Activated naive CD8-positive, alpha-beta T cell treated with anti-CD3 and anti-CD28 coated beads, Interleukin-2, amount 50 U/mL, for 24 hours (primary cell): ENCODE results near the gene MAN2B1.

Experiments
- ATAC-seq: fragments of 150-1000 bp; cut with Tn5 transposase; one replicate; pipeline ENCODE4 v1.10.0; 2021
- DNase-seq: peaks from one replicate; pipeline ENCODE4 v3.0.0; 2021
- H3K27ac Mint-ChIP-seq: one replicate; pipeline ENCODE4 v1.8.0; 2021; ENCODE audit warnings: mild to moderate bottlenecking, mixed read lengths
- H3K27me3 Mint-ChIP-seq: one replicate; pipeline ENCODE4 v1.8.0; 2021; ENCODE audit warnings: mixed read lengths
- H3K36me3 Mint-ChIP-seq: one replicate; pipeline ENCODE4 v1.8.0; 2021; ENCODE audit warnings: low read depth, mixed read lengths
- H3K4me1 Mint-ChIP-seq: one replicate; pipeline ENCODE4 v1.8.0; 2021; ENCODE audit warnings: mixed read lengths
- H3K4me3 Mint-ChIP-seq: one replicate; pipeline ENCODE4 v1.8.0; 2021; ENCODE audit warnings: mild to moderate bottlenecking, moderate library complexity, mixed read lengths
- H3K9me3 Mint-ChIP-seq: one replicate; pipeline ENCODE4 v1.8.0; 2021; ENCODE audit warnings: mixed read lengths

Gene MAN2B1

GRCh38 chr19:12676928-12677327 lies 10.4 kb upstream of the MAN2B1 start:
- Mint-ChIP-seq H3K36me3 (peaks cover 29% of the 10 kb centered on the region), H3K27me3 (no peaks in the 10 kb centered on the region), H3K9me3 (no peaks in the 10 kb centered on the region)

DNA sequence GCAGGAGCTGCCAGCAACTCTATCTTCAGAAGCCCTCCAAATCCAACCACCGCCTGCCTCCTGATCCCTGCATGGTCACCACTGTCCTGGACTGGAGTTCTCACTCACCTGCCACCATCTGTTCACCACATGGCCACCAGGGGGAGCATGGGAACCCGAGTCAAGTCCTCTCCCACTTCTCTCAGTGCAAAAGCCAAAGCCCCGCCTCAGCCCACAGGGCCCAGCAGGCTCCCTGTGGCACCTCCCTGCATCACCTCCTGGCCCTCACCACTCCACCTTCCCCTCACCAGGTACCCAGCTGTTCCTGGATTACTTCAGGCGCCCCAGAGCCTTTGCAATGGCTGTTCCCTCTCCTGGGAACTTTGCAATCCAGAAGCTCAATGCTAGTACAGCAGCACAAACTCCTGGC lies 9.8 kb upstream of the MAN2B1 start:
- DNase-seq (peak; percentile 95), ATAC-seq (peak; percentile 41)
- Mint-ChIP-seq H3K4me1 (peaks cover 25% of the 10 kb centered on the region), H3K4me3 (peak overlapping the region; percentile 9), H3K36me3 (peaks cover 30% of the 10 kb centered on the region), H3K27ac (no peak overlapping the region), H3K9me3 (no peaks in the 10 kb centered on the region), H3K27me3 (no peaks in the 10 kb centered on the region)

More at GRCh38 chr19:12676928-12677327, 10.4 kb upstream of the MAN2B1 start:
- Mint-ChIP-seq H3K27ac (no peak overlapping the region), H3K4me3 (no peak overlapping the region), H3K4me1 (peaks cover 24% of the 10 kb centered on the region)
- DNase-seq = no peak
- ATAC-seq = no peak

- Mint-ChIP-seq H3K9me3 (no peaks in the 10 kb centered on the region), H3K27me3 (no peaks in the 10 kb centered on the region), H3K27ac (no peak overlapping the region), H3K4me3 (no peak overlapping the region), H3K36me3 (peaks cover 26% of the 10 kb centered on the region), H3K4me1 (peaks cover 22% of the 10 kb centered on the region)
- DNase-seq (no peak), ATAC-seq (peak; percentile 10)
These were observed 9.4 kb upstream of the MAN2B1 start for GRCh38 chr19:12675940-12676339.

- no peak for ATAC-seq
- Mint-ChIP-seq H3K9me3 (no peaks in the 10 kb centered on the region), H3K4me3 (no peak overlapping the region), H3K27me3 (no peaks in the 10 kb centered on the region), H3K27ac (no peak overlapping the region), H3K4me1 (peaks cover 25% of the 10 kb centered on the region), H3K36me3 (peaks cover 24% of the 10 kb centered on the region)
- DNase-seq = no peak
These were observed 8.9 kb upstream of the MAN2B1 start for GRCh38 chr19:12675399-12675798.

GRCh38 chr19:12672744-12673143 lies 6.2 kb upstream of the MAN2B1 start:
- Mint-ChIP-seq H3K4me1 (peaks cover 38% of the 10 kb centered on the region), H3K36me3 (peaks cover 20% of the 10 kb centered on the region), H3K27ac (no peak overlapping the region), H3K27me3 (no peaks in the 10 kb centered on the region), H3K9me3 (no peaks in the 10 kb centered on the region), H3K4me3 (no peak overlapping the region)
- ATAC-seq (no peak), DNase-seq (no peak)

DNA sequence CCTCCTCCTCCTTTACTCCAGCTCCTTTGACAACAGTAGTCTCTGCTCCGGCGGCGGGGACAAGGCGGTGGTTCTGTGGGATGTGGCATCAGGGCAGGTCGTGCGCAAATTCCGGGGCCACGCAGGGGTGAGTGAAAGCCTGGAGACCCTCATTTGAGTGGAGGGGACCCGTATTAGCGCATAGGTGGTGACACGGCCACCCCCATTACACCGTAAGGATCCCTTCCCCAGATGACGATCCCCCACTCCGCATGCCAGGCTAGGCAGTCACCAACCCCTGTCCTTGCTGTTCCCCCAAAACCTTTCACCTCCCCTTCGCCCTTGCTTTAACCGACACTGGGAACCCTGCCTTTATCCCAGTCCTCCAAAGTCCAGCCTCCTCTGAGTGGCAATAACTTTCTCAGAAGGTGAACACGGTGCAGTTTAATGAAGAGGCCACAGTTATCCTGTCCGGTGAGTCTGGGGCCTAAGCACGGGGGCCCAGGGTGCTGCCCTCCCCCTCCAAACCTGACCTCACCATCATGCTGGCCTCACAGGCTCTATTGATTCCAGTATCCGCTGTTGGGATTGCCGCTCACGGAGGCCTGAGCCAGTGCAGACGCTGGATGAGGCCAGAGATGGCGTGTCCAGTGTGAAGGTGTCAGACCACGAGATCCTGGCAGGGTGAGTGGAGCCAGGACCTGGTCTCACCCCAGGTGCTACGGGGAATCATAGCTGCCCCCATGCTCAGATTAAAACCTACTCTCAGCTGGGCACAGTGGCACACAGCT lies 3.8 kb upstream of the MAN2B1 start:
- Mint-ChIP-seq H3K27me3 (no peaks in the 10 kb centered on the region), H3K9me3 (no peaks in the 10 kb centered on the region), H3K36me3 (peaks cover 15% of the 10 kb centered on the region), H3K27ac (peak overlapping the region; percentile 98), H3K4me3 (peak overlapping the region; percentile 96), H3K4me1 (peaks cover 45% of the 10 kb centered on the region)
- ATAC-seq (no peak), DNase-seq (no peak)

DNA sequence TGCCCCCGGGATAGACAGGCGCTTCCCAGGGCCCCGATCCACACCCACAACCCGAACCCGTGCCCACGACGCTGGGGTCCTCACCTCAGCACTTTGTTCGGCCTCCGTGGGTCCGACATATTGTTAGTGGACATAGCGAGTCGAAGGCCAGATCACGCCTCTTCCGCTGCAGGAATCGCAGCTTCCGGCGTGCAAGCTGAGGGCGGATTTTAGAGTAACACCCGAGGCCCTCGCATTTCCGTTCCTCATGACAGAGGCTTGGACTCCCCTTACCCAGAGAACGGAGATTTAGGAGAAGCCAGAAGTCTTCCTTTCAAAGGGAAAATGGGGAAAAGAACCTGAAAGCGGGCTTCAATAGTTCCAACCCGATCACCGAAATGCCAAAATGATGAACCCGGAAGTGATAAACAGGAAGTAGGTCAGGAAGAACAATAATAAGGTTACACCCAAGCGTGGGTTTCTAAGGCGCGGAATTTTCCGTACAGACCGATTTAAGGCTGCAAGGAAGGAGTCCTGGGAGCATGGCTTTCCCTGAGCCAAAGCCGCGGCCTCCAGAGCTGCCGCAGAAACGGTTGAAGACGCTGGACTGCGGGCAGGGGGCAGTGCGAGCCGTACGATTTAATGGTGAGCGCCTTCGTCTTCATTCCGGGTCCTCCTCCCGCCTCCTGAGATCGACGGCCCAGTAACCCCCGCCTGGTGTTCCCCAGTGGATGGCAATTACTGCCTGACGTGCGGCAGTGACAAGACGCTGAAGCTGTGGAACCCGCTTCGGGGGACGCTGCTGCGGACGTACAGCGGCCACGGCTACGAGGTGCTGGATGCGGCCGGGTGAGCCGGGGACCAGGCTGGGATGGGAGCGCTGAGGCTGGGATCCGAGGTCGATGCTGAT lies 3.0 kb upstream of the MAN2B1 start:
- Mint-ChIP-seq H3K9me3 (no peaks in the 10 kb centered on the region), H3K27ac (peak overlapping the region; percentile 98), H3K36me3 (peaks cover 20% of the 10 kb centered on the region), H3K4me1 (peaks cover 53% of the 10 kb centered on the region), H3K4me3 (peak overlapping the region; percentile 96), H3K27me3 (no peaks in the 10 kb centered on the region)
- DNase-seq (peak; percentile 78), ATAC-seq (no peak)

DNA sequence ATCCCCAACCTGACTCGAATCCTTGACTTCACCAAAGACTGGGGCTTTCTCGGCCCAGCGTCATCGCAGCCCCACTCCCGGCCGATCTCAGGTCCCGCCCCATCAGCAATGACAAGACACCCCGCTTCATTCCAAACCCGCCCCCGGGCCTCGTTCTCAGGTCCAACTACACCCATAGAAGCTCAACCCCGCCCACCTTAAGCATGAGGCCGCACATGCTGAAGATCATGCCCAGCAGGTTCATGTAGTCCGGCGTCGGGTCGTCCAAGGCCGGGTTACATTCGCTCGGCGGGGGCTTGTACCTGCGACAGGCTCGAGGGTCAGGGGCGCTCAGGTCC lies 2.4 kb upstream of the MAN2B1 start:
- H3K9me3 Mint-ChIP-seq = no peaks in the 10 kb centered on the region
- peaks cover 56% of the 10 kb centered on the region for H3K4me1 Mint-ChIP-seq
- no peaks in the 10 kb centered on the region for H3K27me3 Mint-ChIP-seq
- peak overlapping the region; percentile 96 for H3K4me3 Mint-ChIP-seq
- H3K27ac Mint-ChIP-seq = peak overlapping the region; percentile 98
- peaks cover 20% of the 10 kb centered on the region for H3K36me3 Mint-ChIP-seq
- peak; percentile 67 for DNase-seq
- ATAC-seq = no peak

GRCh38 chr19:12668346-12668745 lies 1.8 kb upstream of the MAN2B1 start:
- Mint-ChIP-seq H3K9me3 (no peaks in the 10 kb centered on the region), H3K27me3 (no peaks in the 10 kb centered on the region), H3K4me3 (peak overlapping the region; percentile 96), H3K27ac (peak overlapping the region; percentile 98), H3K4me1 (peaks cover 56% of the 10 kb centered on the region), H3K36me3 (peaks cover 24% of the 10 kb centered on the region)
- ATAC-seq (no peak), DNase-seq (no peak)

DNA sequence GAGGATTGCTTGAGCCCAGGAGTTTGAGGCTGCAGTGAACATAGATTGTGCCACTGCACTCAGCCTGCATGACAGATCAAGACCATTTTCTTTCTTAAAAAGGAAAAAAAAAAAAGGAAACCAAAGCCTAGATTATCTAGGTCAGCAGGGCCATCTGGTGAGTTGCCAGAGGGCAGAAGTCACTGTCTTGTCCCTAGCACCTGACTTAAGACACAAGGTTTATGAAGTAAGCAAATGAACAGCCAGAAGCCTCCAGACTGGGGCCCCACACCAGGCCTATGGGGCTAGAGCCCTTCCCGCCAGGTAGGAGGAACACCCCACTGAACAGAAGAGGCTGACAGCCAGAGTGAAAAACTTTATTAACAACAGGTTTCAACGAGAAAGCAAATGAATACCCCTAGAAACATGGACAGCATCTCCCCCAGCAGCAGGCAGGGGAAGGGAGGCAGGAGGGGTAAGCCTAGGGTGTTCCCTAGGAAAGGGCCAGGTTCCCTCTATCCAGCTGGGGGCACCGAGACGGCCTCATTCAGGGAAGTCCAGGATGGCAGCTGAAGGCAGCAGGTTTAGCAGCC lies 1.3 kb upstream of the MAN2B1 start:
- H3K4me1 Mint-ChIP-seq = peaks cover 56% of the 10 kb centered on the region

GRCh38 chr19:12665671-12666264 lies 774 bp downstream of the MAN2B1 start:
- peak overlapping the region; percentile 96 for H3K27ac Mint-ChIP-seq
- peak overlapping the region; percentile 96 for H3K4me3 Mint-ChIP-seq
- peak; percentile 41 for DNase-seq
- peak; percentile 31 for ATAC-seq
- peaks cover 50% of the 10 kb centered on the region for H3K4me1 Mint-ChIP-seq
- H3K27me3 Mint-ChIP-seq = no peaks in the 10 kb centered on the region
- no peaks in the 10 kb centered on the region for H3K9me3 Mint-ChIP-seq
- peaks cover 32% of the 10 kb centered on the region for H3K36me3 Mint-ChIP-seq

More for the DNA sequence above, 1.3 kb upstream of the MAN2B1 start:
- DNase-seq = no peak
- H3K27me3 Mint-ChIP-seq = no peaks in the 10 kb centered on the region
- H3K36me3 Mint-ChIP-seq = peaks cover 28% of the 10 kb centered on the region
- H3K9me3 Mint-ChIP-seq = no peaks in the 10 kb centered on the region
- H3K4me3 Mint-ChIP-seq = peak overlapping the region; percentile 96
- H3K27ac Mint-ChIP-seq = peak overlapping the region; percentile 98
- no peak for ATAC-seq

DNA sequence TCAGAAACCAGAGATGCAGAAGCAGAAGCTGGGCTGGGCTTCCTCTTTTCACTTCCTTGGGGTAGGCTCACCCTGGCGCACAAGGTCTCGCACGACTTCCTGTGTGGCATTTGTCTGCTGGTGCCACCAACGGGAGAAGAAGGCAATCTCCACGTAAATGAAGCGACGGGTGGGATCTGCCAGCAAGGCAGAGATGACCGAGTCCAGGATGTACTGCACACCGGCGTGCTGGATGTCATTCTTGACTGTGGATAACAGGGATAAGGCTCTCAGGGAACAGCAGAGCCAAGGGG lies 1.3 kb downstream of the MAN2B1 start:
- peak; percentile 66 for DNase-seq
- Mint-ChIP-seq H3K27me3 (no peaks in the 10 kb centered on the region), H3K27ac (peak overlapping the region; percentile 96), H3K36me3 (peaks cover 35% of the 10 kb centered on the region), H3K4me3 (peak overlapping the region; percentile 96), H3K4me1 (peaks cover 46% of the 10 kb centered on the region), H3K9me3 (no peaks in the 10 kb centered on the region)
- peak; percentile 30 for ATAC-seq

- Mint-ChIP-seq H3K27me3 (no peaks in the 10 kb centered on the region), H3K4me1 (peaks cover 43% of the 10 kb centered on the region), H3K36me3 (peaks cover 39% of the 10 kb centered on the region), H3K4me3 (peak overlapping the region; percentile 96), H3K9me3 (no peaks in the 10 kb centered on the region), H3K27ac (peak overlapping the region; percentile 96)
- no peak for DNase-seq
- no peak for ATAC-seq
These were observed 1.9 kb downstream of the MAN2B1 start for GRCh38 chr19:12664406-12665280.

DNA sequence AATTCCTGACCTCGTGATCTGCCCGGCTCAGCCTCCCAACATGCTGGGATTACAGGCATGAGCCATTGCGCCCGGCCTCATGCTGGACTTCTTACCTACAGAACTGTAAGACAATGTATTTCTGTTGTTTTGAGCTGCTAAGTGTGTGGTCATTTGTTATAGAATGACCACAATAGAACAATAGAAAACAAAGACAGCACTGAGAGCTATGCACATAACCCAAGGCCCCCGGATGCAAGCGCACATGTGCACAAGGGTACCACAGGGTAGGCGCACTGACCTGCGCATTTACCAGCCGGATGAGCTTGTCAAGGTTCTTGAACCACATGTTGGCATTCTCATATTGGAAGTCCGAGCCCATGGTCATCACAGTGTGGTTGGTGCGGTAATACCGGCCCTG lies 5.6 kb downstream of the MAN2B1 start:
- no peaks in the 10 kb centered on the region for H3K9me3 Mint-ChIP-seq
- DNase-seq (no peak), ATAC-seq (no peak)
- H3K4me3 Mint-ChIP-seq = no peak overlapping the region
- peaks cover 17% of the 10 kb centered on the region for H3K4me1 Mint-ChIP-seq
- H3K36me3 Mint-ChIP-seq = peaks cover 48% of the 10 kb centered on the region
- no peaks in the 10 kb centered on the region for H3K27me3 Mint-ChIP-seq
- no peak overlapping the region for H3K27ac Mint-ChIP-seq
